Neural cell (in vitro differentiated cells): ENCODE results near the gene LUC7L. TPM values are rescaled to one million over a fixed set of nuclear protein-coding genes. Genes with fewer than 3 reads are reported as not detected.
"Not testable (repeated sequence)": the region's sequence is repeated elsewhere in the genome, so short reads cannot be mapped to it uniquely, and the experiment has no call there.

ENCODE experiments used
- H2AFZ ChIP-seq: fragments of 200-600, 300-800 bp; sonication (generic), shearing (Covaris generic); 2 replicates; pipeline ENCODE4 v1.6.0; 2014; ENCODE audit warnings: low read depth, mild to moderate bottlenecking, antibody characterized with exemption, low read length, moderate library complexity
- H3F3A ChIP-seq: fragments of 200-600 bp; shearing (Covaris generic); 2 replicates; pipeline ENCODE4 v1.6.1; 2016; ENCODE audit warnings: mild to moderate bottlenecking, moderate library complexity, mixed read lengths, antibody characterized with exemption, low read length; ENCODE audit not compliant: insufficient read depth, poor library complexity, severe bottlenecking
- H3K27ac ChIP-seq: fragments of 200-600, 300-800 bp; sonication (generic), shearing (Covaris generic); 2 replicates; pipeline ENCODE4 v1.5.1; 2014; ENCODE audit warnings: mild to moderate bottlenecking, low read length, moderate library complexity
- H3K27me3 ChIP-seq: fragments of 300-800, 200-600 bp; sonication (generic), shearing (Covaris generic); 2 replicates; pipeline ENCODE4 v1.6.0; 2014; ENCODE audit warnings: mild to moderate bottlenecking, low read depth, low read length, moderate library complexity; ENCODE audit not compliant: insufficient read depth
- H3K36me3 ChIP-seq: fragments of 300-800, 200-600 bp; sonication (generic), shearing (Covaris generic); 2 replicates; pipeline ENCODE4 v1.5.1; 2014; ENCODE audit warnings: mild to moderate bottlenecking, antibody characterized with exemption, low read length, moderate library complexity; ENCODE audit not compliant: insufficient read depth
- H3K4me2 ChIP-seq: fragments of 300-800, 200-600 bp; sonication (generic), shearing (Covaris generic); 2 replicates; pipeline ENCODE4 v1.6.0; 2014; ENCODE audit warnings: mild to moderate bottlenecking, low read length
- H3K4me3 ChIP-seq: fragments of 300-800, 200-600 bp; sonication (generic), shearing (Covaris generic); 2 replicates; pipeline ENCODE4 v1.5.1; 2014; ENCODE audit warnings: mild to moderate bottlenecking, low read length, moderate library complexity
- H3K79me2 ChIP-seq: fragments of 200-600 bp; shearing (Covaris generic); replicated peaks from 2 replicates; pipeline ENCODE4 v1.6.0; 2014; ENCODE audit warnings: mild to moderate bottlenecking, low read length, moderate library complexity; ENCODE audit not compliant: insufficient read depth
- H3K9ac ChIP-seq: fragments of 300-800, 200-600 bp; sonication (generic), shearing (Covaris generic); 2 replicates; pipeline ENCODE4 v1.6.1; 2016; ENCODE audit warnings: mild to moderate bottlenecking, low read length, mixed read lengths
- H3K9me2 ChIP-seq: fragments of 200-600 bp; shearing (Covaris generic); 2 replicates; pipeline ENCODE4 v1.6.1; 2016; ENCODE audit warnings: mild to moderate bottlenecking, low read length, mixed read lengths; ENCODE audit not compliant: insufficient read depth
- H3K9me3 ChIP-seq: fragments of 200-600, 300-800 bp; sonication (generic), shearing (Covaris generic); 2 replicates; pipeline ENCODE4 v1.6.1; 2016; ENCODE audit warnings: mild to moderate bottlenecking, mixed run types, low read length, moderate library complexity, mixed read lengths
- H4K20me1 ChIP-seq: fragments of 200-600 bp; shearing (Covaris generic); 2 replicates; pipeline ENCODE4 v1.6.1; 2016; ENCODE audit warnings: mild to moderate bottlenecking, mixed run types; ENCODE audit not compliant: insufficient read depth
- EP300 ChIP-seq: fragments of 450-650 bp; conservative IDR thresholded peaks from 2 replicates; pipeline ENCODE4 v1.6.1; 2014; ENCODE audit warnings: antibody characterized with exemption, mild to moderate bottlenecking, moderate library complexity; ENCODE audit not compliant: poor library complexity, severe bottlenecking
- MXI1 ChIP-seq: fragments of 450-650 bp; conservative IDR thresholded peaks from 2 replicates; pipeline ENCODE4 v1.6.1; 2014; ENCODE audit warnings: antibody characterized with exemption, mild to moderate bottlenecking; ENCODE audit not compliant: poor library complexity, severe bottlenecking
- POLR2AphosphoS5 ChIP-seq: IDR thresholded peaks from 2 replicates; pipeline ENCODE4 v1.6.1; 2012
- SMC3 ChIP-seq: fragments of 450-650 bp; conservative IDR thresholded peaks from 2 replicates; pipeline ENCODE4 v1.6.1; 2014; ENCODE audit warnings: antibody characterized with exemption, mild to moderate bottlenecking, moderate library complexity; ENCODE audit not compliant: poor library complexity
- polyA plus RNA-seq: library from polyadenylated mRNA; depleted of rRNA; stranded (reverse); fragments of >200 nt; gene quantifications from 2 replicates; pipeline ENCODE4 v1.2.3, GENCODE V29; 2014
- TF ChIP-seq, protein P1 (sequence below): IDR thresholded peaks from 2 replicates; pipeline ENCODE4 v1.6.1; 2012; ENCODE audit warnings: borderline replicate concordance
- TF ChIP-seq, protein P2 (sequence below): fragments of 450-650 bp; IDR thresholded peaks from 2 replicates; pipeline ENCODE4 v1.5.1; 2014; ENCODE audit warnings: antibody characterized with exemption, mild to moderate bottlenecking, moderate library complexity; ENCODE audit not compliant: poor library complexity, severe bottlenecking

Gene LUC7L
- polyA plus RNA-seq, 1 donor from 2014 or later = 564 TPM

DNA sequence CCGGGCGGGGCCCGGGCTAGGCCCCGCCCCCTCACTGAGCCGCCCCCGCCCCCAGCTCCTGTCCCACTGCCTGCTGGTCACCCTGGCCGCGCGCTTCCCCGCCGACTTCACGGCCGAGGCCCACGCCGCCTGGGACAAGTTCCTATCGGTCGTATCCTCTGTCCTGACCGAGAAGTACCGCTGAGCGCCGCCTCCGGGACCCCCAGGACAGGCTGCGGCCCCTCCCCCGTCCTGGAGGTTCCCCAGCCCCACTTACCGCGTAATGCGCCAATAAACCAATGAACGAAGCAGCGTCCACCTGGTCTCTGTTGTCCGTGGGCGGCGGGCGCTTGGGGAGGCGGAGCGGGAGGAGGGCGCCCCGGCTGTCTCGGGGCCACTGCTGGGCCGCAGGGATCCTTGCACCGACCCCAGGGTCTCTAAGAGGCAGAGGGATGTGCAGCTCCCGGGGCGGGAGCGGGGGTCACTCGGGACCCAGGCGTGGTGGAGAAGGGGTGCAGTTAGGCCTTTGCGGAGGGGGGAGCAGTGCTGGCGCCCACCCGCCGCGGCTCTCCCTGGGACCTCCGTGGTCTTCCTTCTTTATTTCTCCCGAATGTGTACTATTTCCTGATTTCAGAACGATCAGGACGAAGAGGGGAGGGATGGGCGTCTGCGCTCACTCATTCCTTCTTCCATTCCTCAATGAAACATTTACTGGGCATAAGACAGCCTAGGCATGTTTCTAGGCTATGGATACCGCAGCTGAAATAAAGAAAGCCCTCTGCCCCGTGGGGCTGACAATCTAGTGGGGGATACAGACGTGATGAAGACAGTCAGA is 74.8 kb downstream of the LUC7L start:
- Histone ChIP-seq H4K20me1 (no peaks in the 10 kb centered on the region), H2AFZ (peak overlapping the region; percentile 9), H3K36me3 (no peaks in the 10 kb centered on the region), H3K27ac (no peak overlapping the region), H3K4me2 (peak overlapping the region; percentile 51), H3K79me2 (no peaks in the 10 kb centered on the region), H3K9me3 (no peaks in the 10 kb centered on the region), H3K9ac (peak overlapping the region; percentile 42), H3K9me2 (no peaks in the 10 kb centered on the region), H3K4me3 (peak overlapping the region; percentile 63), H3F3A (no peaks in the 10 kb centered on the region), H3K27me3 (peaks cover 47% of the 10 kb centered on the region)
- TF ChIP-seq SMC3 = no peak
- TF ChIP-seq, protein P1, sequence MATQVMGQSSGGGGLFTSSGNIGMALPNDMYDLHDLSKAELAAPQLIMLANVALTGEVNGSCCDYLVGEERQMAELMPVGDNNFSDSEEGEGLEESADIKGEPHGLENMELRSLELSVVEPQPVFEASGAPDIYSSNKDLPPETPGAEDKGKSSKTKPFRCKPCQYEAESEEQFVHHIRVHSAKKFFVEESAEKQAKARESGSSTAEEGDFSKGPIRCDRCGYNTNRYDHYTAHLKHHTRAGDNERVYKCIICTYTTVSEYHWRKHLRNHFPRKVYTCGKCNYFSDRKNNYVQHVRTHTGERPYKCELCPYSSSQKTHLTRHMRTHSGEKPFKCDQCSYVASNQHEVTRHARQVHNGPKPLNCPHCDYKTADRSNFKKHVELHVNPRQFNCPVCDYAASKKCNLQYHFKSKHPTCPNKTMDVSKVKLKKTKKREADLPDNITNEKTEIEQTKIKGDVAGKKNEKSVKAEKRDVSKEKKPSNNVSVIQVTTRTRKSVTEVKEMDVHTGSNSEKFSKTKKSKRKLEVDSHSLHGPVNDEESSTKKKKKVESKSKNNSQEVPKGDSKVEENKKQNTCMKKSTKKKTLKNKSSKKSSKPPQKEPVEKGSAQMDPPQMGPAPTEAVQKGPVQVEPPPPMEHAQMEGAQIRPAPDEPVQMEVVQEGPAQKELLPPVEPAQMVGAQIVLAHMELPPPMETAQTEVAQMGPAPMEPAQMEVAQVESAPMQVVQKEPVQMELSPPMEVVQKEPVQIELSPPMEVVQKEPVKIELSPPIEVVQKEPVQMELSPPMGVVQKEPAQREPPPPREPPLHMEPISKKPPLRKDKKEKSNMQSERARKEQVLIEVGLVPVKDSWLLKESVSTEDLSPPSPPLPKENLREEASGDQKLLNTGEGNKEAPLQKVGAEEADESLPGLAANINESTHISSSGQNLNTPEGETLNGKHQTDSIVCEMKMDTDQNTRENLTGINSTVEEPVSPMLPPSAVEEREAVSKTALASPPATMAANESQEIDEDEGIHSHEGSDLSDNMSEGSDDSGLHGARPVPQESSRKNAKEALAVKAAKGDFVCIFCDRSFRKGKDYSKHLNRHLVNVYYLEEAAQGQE = no peak
- TF ChIP-seq EP300 = no peak
- TF ChIP-seq, protein P2, sequence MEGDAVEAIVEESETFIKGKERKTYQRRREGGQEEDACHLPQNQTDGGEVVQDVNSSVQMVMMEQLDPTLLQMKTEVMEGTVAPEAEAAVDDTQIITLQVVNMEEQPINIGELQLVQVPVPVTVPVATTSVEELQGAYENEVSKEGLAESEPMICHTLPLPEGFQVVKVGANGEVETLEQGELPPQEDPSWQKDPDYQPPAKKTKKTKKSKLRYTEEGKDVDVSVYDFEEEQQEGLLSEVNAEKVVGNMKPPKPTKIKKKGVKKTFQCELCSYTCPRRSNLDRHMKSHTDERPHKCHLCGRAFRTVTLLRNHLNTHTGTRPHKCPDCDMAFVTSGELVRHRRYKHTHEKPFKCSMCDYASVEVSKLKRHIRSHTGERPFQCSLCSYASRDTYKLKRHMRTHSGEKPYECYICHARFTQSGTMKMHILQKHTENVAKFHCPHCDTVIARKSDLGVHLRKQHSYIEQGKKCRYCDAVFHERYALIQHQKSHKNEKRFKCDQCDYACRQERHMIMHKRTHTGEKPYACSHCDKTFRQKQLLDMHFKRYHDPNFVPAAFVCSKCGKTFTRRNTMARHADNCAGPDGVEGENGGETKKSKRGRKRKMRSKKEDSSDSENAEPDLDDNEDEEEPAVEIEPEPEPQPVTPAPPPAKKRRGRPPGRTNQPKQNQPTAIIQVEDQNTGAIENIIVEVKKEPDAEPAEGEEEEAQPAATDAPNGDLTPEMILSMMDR = no peak
- TF ChIP-seq MXI1 = no peak
- TF ChIP-seq POLR2AphosphoS5 = no peak

DNA sequence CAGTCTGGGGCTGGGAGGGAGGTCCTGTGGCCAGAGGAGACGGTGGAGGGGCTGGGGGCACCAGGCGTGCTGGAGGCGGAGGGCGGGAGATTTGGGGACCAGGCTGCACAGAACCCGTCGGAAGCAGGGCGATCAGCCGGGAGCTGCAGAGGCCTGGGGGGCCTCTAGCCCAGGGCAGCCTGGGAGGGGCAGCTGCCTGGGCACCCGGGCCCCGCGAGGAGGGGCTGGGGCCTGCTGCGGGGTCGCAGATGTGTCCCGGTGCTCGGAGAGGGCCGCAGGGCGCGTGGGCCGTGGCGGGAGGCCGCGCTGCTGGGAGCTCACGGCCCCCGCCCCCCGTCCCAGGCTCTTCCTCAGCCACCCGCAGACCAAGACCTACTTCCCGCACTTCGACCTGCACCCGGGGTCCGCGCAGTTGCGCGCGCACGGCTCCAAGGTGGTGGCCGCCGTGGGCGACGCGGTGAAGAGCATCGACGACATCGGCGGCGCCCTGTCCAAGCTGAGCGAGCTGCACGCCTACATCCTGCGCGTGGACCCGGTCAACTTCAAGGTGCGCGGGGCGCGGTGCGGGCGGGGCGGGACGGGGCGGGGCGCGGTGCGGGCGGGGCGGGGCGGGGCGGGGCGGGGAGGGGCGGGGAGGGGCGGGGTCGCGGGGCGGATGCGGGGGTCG is 75.6 kb downstream of the LUC7L start:
- H4K20me1 ChIP-seq, H3K4me3 ChIP-seq, H3K9ac ChIP-seq, H2AFZ ChIP-seq, H3K27ac ChIP-seq, H3K9me3 ChIP-seq, H3K9me2 ChIP-seq, H3K4me2 ChIP-seq, H3F3A ChIP-seq, H3K79me2 ChIP-seq, H3K36me3 ChIP-seq: not testable (repeated sequence)
- peaks cover 42% of the 10 kb centered on the region for H3K27me3 ChIP-seq

- not testable (repeated sequence) for H4K20me1 ChIP-seq, H3K36me3 ChIP-seq, H3K9me2 ChIP-seq, H3K4me2 ChIP-seq, H3K4me3 ChIP-seq, H3K79me2 ChIP-seq, H3K9me3 ChIP-seq, H3F3A ChIP-seq, H3K27ac ChIP-seq, H3K9ac ChIP-seq, H2AFZ ChIP-seq
- H3K27me3 ChIP-seq = peaks cover 37% of the 10 kb centered on the region
These were observed 76.1 kb downstream of the LUC7L start for GRCh38 chr16:153129-153521.
